ENCODE measurements around the gene TSPAN9.

The TSPAN9 gene

GRCh38 chr12:3215410-3215975, 138.3 kb downstream of the TSPAN9 start:
- in situ Hi-C loops (cut with HindIII; ENCODE audit: low pct_ligation_motif_present, low sequenced_read_pairs): no loop called here
- DNase-seq: no peak
- Histone ChIP-seq H3K36me3 (replicated peaks) (no peaks in the 10 kb centered on the region), H3K4me3 (ENCODE audit: low read depth, low read length) (no peak overlapping the region), H3K27ac (no peak overlapping the region), H3K27me3 (replicated peaks) (no peaks in the 10 kb centered on the region)
- TF ChIP-seq CTCF (IDR thresholded peaks at IDR 0.05; ENCODE audit: low read depth, low read length, missing control alignments): no peak

- Histone ChIP-seq H3K27ac (no peak overlapping the region), H3K27me3 (replicated peaks) (no peaks in the 10 kb centered on the region), H3K36me3 (replicated peaks) (no peaks in the 10 kb centered on the region), H3K4me3 (ENCODE audit: low read depth, low read length) (no peak overlapping the region)
- DNase-seq: no peak
- in situ Hi-C loops (cut with HindIII; ENCODE audit: low pct_ligation_motif_present, low sequenced_read_pairs): no loop called here
- TF ChIP-seq CTCF (IDR thresholded peaks at IDR 0.05; ENCODE audit: low read depth, low read length, missing control alignments): no peak
Observed at GRCh38 chr12:3216097-3216496, 138.9 kb downstream of the TSPAN9 start.

- H3K36me3 ChIP-seq (replicated peaks): no peaks in the 10 kb centered on the region
- H3K27ac ChIP-seq: peak overlapping the region; percentile 70
- no peaks in the 10 kb centered on the region for H3K27me3 ChIP-seq (replicated peaks)
- TF ChIP-seq CTCF (IDR thresholded peaks at IDR 0.05; ENCODE audit: low read depth, low read length, missing control alignments): no peak
- in situ Hi-C loops (cut with HindIII; ENCODE audit: low pct_ligation_motif_present, low sequenced_read_pairs): no loop called here
- DNase-seq: peak; percentile 69
- no peak overlapping the region for H3K4me3 ChIP-seq (ENCODE audit: low read depth, low read length)
Observed at GRCh38 chr12:3216726-3217682, 139.8 kb downstream of the TSPAN9 start.

- TF ChIP-seq CTCF (IDR thresholded peaks at IDR 0.05; ENCODE audit: low read depth, low read length, missing control alignments): no peak
- Histone ChIP-seq H3K27me3 (replicated peaks) (no peaks in the 10 kb centered on the region), H3K4me3 (ENCODE audit: low read depth, low read length) (no peak overlapping the region), H3K27ac (peak overlapping the region; percentile 70), H3K36me3 (replicated peaks) (no peaks in the 10 kb centered on the region)
- in situ Hi-C loops (cut with HindIII; ENCODE audit: low pct_ligation_motif_present, low sequenced_read_pairs): no loop called here
- no peak for DNase-seq
Observed at GRCh38 chr12:3217683-3218079, 140.5 kb downstream of the TSPAN9 start.

GRCh38 chr12:3218228-3219171, 141.3 kb downstream of the TSPAN9 start:
- peak overlapping the region; percentile 70 for H3K27ac ChIP-seq
- H3K27me3 ChIP-seq (replicated peaks): no peaks in the 10 kb centered on the region
- in situ Hi-C loops (cut with HindIII; ENCODE audit: low pct_ligation_motif_present, low sequenced_read_pairs): no loop called here
- peak; percentile 18 for TF ChIP-seq CTCF (IDR thresholded peaks at IDR 0.05; ENCODE audit: low read depth, low read length, missing control alignments)
- peak; percentile 80 for DNase-seq
- H3K4me3 ChIP-seq (ENCODE audit: low read depth, low read length): no peak overlapping the region
- H3K36me3 ChIP-seq (replicated peaks): no peaks in the 10 kb centered on the region

Measured in brain microvascular endothelial cell (primary cell).